IMR-90 (cell line): ENCODE results near the gene CDRT4. TPM values are rescaled to one million over a fixed set of nuclear protein-coding genes. Genes with fewer than 3 reads are reported as not detected.

Source experiments
- ATAC-seq: fragments of 200-7000 bp; cut with Tn5 transposase; 2 replicates; pipeline ENCODE4 v1.9.1; 2020; ENCODE audit warnings: low read depth, mild to moderate bottlenecking, moderate library complexity
- BruUV-seq: library from RNA; stranded (reverse); fragments of 400-500 nt; replicated peaks from 2 replicates; lab custom pipeline; 2021; lab: Mats Ljungman, UMichigan
- CTCF ChIA-PET: fragments of 300-600 bp; formaldehyde crosslinking; extraction: SDS; loops from one replicate; lab custom pipeline; 2021; ENCODE audit warnings: antibody characterized with exemption; lab: Yijun Ruan, JAX
- POLR2A ChIA-PET: fragments of 300-600 bp; sonication (Branson Sonifier 250); formaldehyde crosslinking; loops from one replicate; lab custom pipeline; 2022; ENCODE audit warnings: antibody characterized with exemption; ENCODE audit not compliant: unreplicated experiment; lab: Charles Lee
- DNase-seq: peaks from one replicate; pipeline ENCODE4 v3.0.0; 2013
- H2AFZ ChIP-seq: replicated peaks from 2 replicates; pipeline ENCODE3; 2013; ENCODE audit warnings: low read length, mild to moderate bottlenecking; ENCODE audit not compliant: poor library complexity
- H2AK5ac ChIP-seq: 2 replicates; pipeline ENCODE4 v1.6.1; 2013; ENCODE audit warnings: low read depth, low read length, inconsistent platforms
- H2AK9ac ChIP-seq: replicated peaks from 2 replicates; pipeline ENCODE3; 2013; ENCODE audit warnings: mild to moderate bottlenecking, low read depth, low read length, moderate library complexity; ENCODE audit not compliant: poor library complexity
- H2BK120ac ChIP-seq: 2 replicates; pipeline ENCODE4 v1.6.1; 2013; ENCODE audit warnings: low read depth, low read length, inconsistent platforms
- H2BK15ac ChIP-seq: 3 replicates; pipeline ENCODE4 v1.6.1; 2013; ENCODE audit warnings: low read depth, low read length, inconsistent platforms
- H2BK20ac ChIP-seq: 2 replicates; pipeline ENCODE4 v1.6.1; 2013; ENCODE audit warnings: low read depth, mild to moderate bottlenecking, inconsistent platforms, low read length, moderate library complexity
- H2BK5ac ChIP-seq: 2 replicates; pipeline ENCODE4 v1.6.1; 2013; ENCODE audit warnings: mild to moderate bottlenecking, low read depth, low read length, inconsistent platforms; ENCODE audit not compliant: poor library complexity, severe bottlenecking
- H3K14ac ChIP-seq: replicated peaks from 2 replicates; pipeline ENCODE4 v1.6.1; 2013; ENCODE audit warnings: low read depth, low read length, inconsistent platforms
- H3K18ac ChIP-seq: 2 replicates; pipeline ENCODE4 v1.6.1; 2013; ENCODE audit warnings: low read depth, low read length, control low read depth
- H3K23ac ChIP-seq: 2 replicates; pipeline ENCODE4 v1.6.1; 2013; ENCODE audit warnings: low read depth, low read length, inconsistent platforms
- H3K27ac ChIP-seq: 2 replicates; pipeline ENCODE4 v1.5.1; 2013; ENCODE audit warnings: mild to moderate bottlenecking, control low read depth, low read length; ENCODE audit not compliant: insufficient read depth
- H3K27me3 ChIP-seq: 2 replicates; pipeline ENCODE4 v1.6.1; 2013; ENCODE audit warnings: low read length; ENCODE audit not compliant: control insufficient read depth, insufficient read depth
- H3K36me3 ChIP-seq: 2 replicates; pipeline ENCODE4 v1.6.1; 2013; ENCODE audit warnings: low read length, mixed read lengths; ENCODE audit not compliant: control insufficient read depth, insufficient read depth
- H3K4ac ChIP-seq: 2 replicates; pipeline ENCODE4 v1.6.1; 2013; ENCODE audit warnings: low read depth, low read length, inconsistent platforms
- H3K4me1 ChIP-seq: 2 replicates; pipeline ENCODE4 v1.6.1; 2013; ENCODE audit warnings: low read length, mixed read lengths; ENCODE audit not compliant: control insufficient read depth, insufficient read depth
- H3K4me2 ChIP-seq: 2 replicates; pipeline ENCODE4 v1.6.1; 2013; ENCODE audit warnings: low read depth, mild to moderate bottlenecking, control low read depth, low read length, moderate library complexity
- H3K4me3 ChIP-seq: 2 replicates; pipeline ENCODE4 v1.5.1; 2013; ENCODE audit warnings: low read depth, mild to moderate bottlenecking, control low read depth, low read length, moderate library complexity; ENCODE audit not compliant: insufficient read depth
- H3K56ac ChIP-seq: 2 replicates; pipeline ENCODE4 v1.6.1; 2013; ENCODE audit warnings: low read length, inconsistent platforms; ENCODE audit not compliant: insufficient read depth; ENCODE audit errors: extremely low read depth
- H3K79me1 ChIP-seq, 2 experiments: 2 replicates each; pipeline ENCODE4 v1.6.1; 2013; ENCODE audit warnings: low read length in 2 of 2, inconsistent platforms in 1 of 2, low read depth in 1 of 2
- H3K9ac ChIP-seq: 2 replicates; pipeline ENCODE4 v1.6.1; 2013; ENCODE audit warnings: low read depth, low read length, control low read depth
- H3K9me1 ChIP-seq: 2 replicates; pipeline ENCODE4 v1.6.1; 2013; ENCODE audit warnings: low read length, inconsistent platforms; ENCODE audit not compliant: insufficient read depth
- H3K9me3 ChIP-seq: 2 replicates; pipeline ENCODE4 v1.6.1; 2013; ENCODE audit warnings: low read length; ENCODE audit not compliant: control insufficient read depth, insufficient read depth
- H4K20me1 ChIP-seq: 2 replicates; pipeline ENCODE4 v1.6.1; 2013; ENCODE audit warnings: low read length, inconsistent platforms; ENCODE audit not compliant: insufficient read depth
- H4K5ac ChIP-seq: 2 replicates; pipeline ENCODE4 v1.6.1; 2013; ENCODE audit warnings: mild to moderate bottlenecking, low read depth, low read length, control low read depth
- H4K8ac ChIP-seq, 2 experiments: 2 replicates each; pipeline ENCODE4 v1.6.1; 2013; ENCODE audit warnings: low read depth in 2 of 2, low read length in 2 of 2, control low read depth in 1 of 2, inconsistent platforms in 1 of 2
- H4K91ac ChIP-seq: 2 replicates; pipeline ENCODE4 v1.6.1; 2013; ENCODE audit warnings: low read depth, low read length, inconsistent platforms; ENCODE audit not compliant: insufficient read depth
- BHLHE40 ChIP-seq: fragments of 150-350 bp; IDR thresholded peaks from 2 replicates; pipeline ENCODE4 v1.6.1; 2016; ENCODE audit warnings: mild to moderate bottlenecking, low read depth, low read length
- CEBPB ChIP-seq: IDR thresholded peaks from 2 replicates; pipeline ENCODE4 v1.6.1; 2012; ENCODE audit warnings: low read depth, low read length, improper control_type of control experiment
- CHD1 ChIP-seq: IDR thresholded peaks from 2 replicates; pipeline ENCODE4 v1.6.1; 2012; ENCODE audit warnings: low read depth, low read length, improper control_type of control experiment
- CTCF ChIP-seq: conservative IDR thresholded peaks from 2 replicates; pipeline ENCODE4 v1.5.1; 2012; ENCODE audit warnings: mild to moderate bottlenecking, low read depth, low read length, improper control_type of control experiment
- ELK1 ChIP-seq: fragments of 150-350 bp; IDR thresholded peaks from 2 replicates; pipeline ENCODE4 v1.6.1; 2016; ENCODE audit warnings: low read depth, mild to moderate bottlenecking, low read length, moderate library complexity, borderline replicate concordance
- FOS ChIP-seq: fragments of 150-350 bp; IDR thresholded peaks from 2 replicates; pipeline ENCODE4 v1.6.1; 2016; ENCODE audit warnings: low read depth, low read length
- MAFK ChIP-seq: IDR thresholded peaks from 2 replicates; pipeline ENCODE4 v1.6.1; 2012; ENCODE audit warnings: low read depth, low read length, improper control_type of control experiment
- MAZ ChIP-seq: IDR thresholded peaks from 2 replicates; pipeline ENCODE4 v1.6.1; 2012; ENCODE audit warnings: low read depth, mild to moderate bottlenecking, low read length, improper control_type of control experiment, moderate library complexity, borderline replicate concordance
- MXI1 ChIP-seq: IDR thresholded peaks from 2 replicates; pipeline ENCODE4 v1.6.1; 2012; ENCODE audit warnings: low read depth, mild to moderate bottlenecking, low read length, moderate library complexity, borderline replicate concordance
- NFE2L2 ChIP-seq: fragments of 150-350 bp; IDR thresholded peaks from 2 replicates; pipeline ENCODE4 v1.6.1; 2016; ENCODE audit warnings: low read depth, mild to moderate bottlenecking, low read length
- POLR2A ChIP-seq: IDR thresholded peaks from 2 replicates; pipeline ENCODE4 v1.6.1; 2012; ENCODE audit warnings: mild to moderate bottlenecking, low read depth, low read length
- RAD21 ChIP-seq: IDR thresholded peaks from 2 replicates; pipeline ENCODE4 v1.6.1; 2012; ENCODE audit warnings: low read length, improper control_type of control experiment
- RCOR1 ChIP-seq: IDR thresholded peaks from 2 replicates; pipeline ENCODE4 v1.6.1; 2012; ENCODE audit warnings: mild to moderate bottlenecking, low read length, improper control_type of control experiment; ENCODE audit not compliant: insufficient replicate concordance
- RFX5 ChIP-seq: IDR thresholded peaks from 2 replicates; pipeline ENCODE4 v1.8.0; 2012; ENCODE audit warnings: low read depth, mild to moderate bottlenecking, low read length, moderate library complexity
- SMC3 ChIP-seq: fragments of 150-350 bp; IDR thresholded peaks from 2 replicates; pipeline ENCODE4 v1.6.1; 2016; ENCODE audit warnings: low read depth, mild to moderate bottlenecking, antibody characterized with exemption, low read length, moderate library complexity
- USF2 ChIP-seq: fragments of 150-350 bp; IDR thresholded peaks from 2 replicates; pipeline ENCODE4 v1.6.1; 2017; ENCODE audit warnings: mild to moderate bottlenecking, antibody characterized with exemption, low read length, low read depth
- WGBS, 2 experiments: methylation state at CpG; one replicate each; pipeline versions ENCODE4 v1.1.5 to v1.1.7; 2013; ENCODE audit warnings: missing lambda C conversion rate in 2 of 2; ENCODE audit not compliant: insufficient read length in 1 of 2; ENCODE audit errors: extremely low coverage in 2 of 2; 5-methylcytosine and 5-hydroxymethylcytosine counted together
- dilution Hi-C: fragments of 300-500 bp; cut with HindIII; formaldehyde crosslinking; loops from one replicate; pipeline ENCODE4 v1.14.3; 2018; ENCODE audit warnings: low sequenced_read_pairs; ENCODE audit not compliant: unreplicated experiment
- in situ Hi-C: fragments of 300-500 bp; cut with MboI; formaldehyde crosslinking; loops from 3 replicates; pipeline ENCODE4 v1.14.3; 2019; ENCODE audit warnings: low sequenced_read_pairs, inconsistent platforms, mixed read lengths
- intact Hi-C: fragments of 100-400 bp; cut with micrococcal nuclease; formaldehyde crosslinking; loops from 2 replicates; pipeline ENCODE4 v1.10.0; 2022
- polyA plus RNA-seq, 3 experiments: library from polyadenylated mRNA; depleted of rRNA; stranded (reverse); fragments of >200 nt; gene quantifications; 2 replicates each; pipeline ENCODE4 v1.2.3, GENCODE V29; 2012; ENCODE audit warnings: low replicate concordance in 1 of 3
- total RNA-seq: library from RNA; depleted of rRNA; stranded (reverse); fragments of >200 nt; gene quantifications from 2 replicates; pipeline ENCODE4 v1.2.3, GENCODE V29; 2012

CDRT4 gene
- total and polyA plus RNA-seq, 2 of the 4 experiments (the other 2 are of a cell fraction) = 0.90 to 3.7 TPM

GRCh38 chr17:15431766-15432165, 35.7 kb downstream of the CDRT4 start:
- BruUV-seq = no TSS peak
- dilution Hi-C loops (no loop called here), in situ Hi-C loops (loop anchor here (10.0 kb wide), 1 partner anchor 167 kb away; the partner anchor contains the start of gene PMP22)

More at GRCh38 chr17:15431766-15432165, 35.7 kb downstream of the CDRT4 start:
- intact Hi-C loops = no loop called here
- Histone ChIP-seq H4K8ac (no peak overlapping the region), H2BK5ac (no peak overlapping the region), H3K36me3 (no peaks in the 10 kb centered on the region), H3K4me2 (no peak overlapping the region), H3K4me3 (no peak overlapping the region), H4K91ac (no peak overlapping the region), H3K18ac (no peak overlapping the region), H3K9me3 (no peaks in the 10 kb centered on the region), H3K23ac (no peak overlapping the region), H4K20me1 (peaks cover 4% of the 10 kb centered on the region; the same call in 1 of the 2 replicates), H2BK20ac (no peak overlapping the region; the same call in 1 of the 2 replicates), H3K4ac (no peak overlapping the region; the same call in 1 of the 2 replicates), H3K79me1 (no peaks in the 10 kb centered on the region), H3K27ac (no peak overlapping the region), H2AK5ac (peak overlapping the region; percentile 56), H3K9ac (no peak overlapping the region), H3K56ac (no peak overlapping the region), H3K14ac (no peak overlapping the region), H3K9me1 (peaks cover 11% of the 10 kb centered on the region), H2BK15ac (no peak overlapping the region), H2AFZ (no peak overlapping the region), H3K4me1 (peaks cover 20% of the 10 kb centered on the region), H4K5ac (no peak overlapping the region), H2BK120ac (no peak overlapping the region), H3K27me3 (peaks cover 3% of the 10 kb centered on the region; the same call in 1 of the 2 replicates), H2AK9ac (no peak overlapping the region)
- TF ChIP-seq MAZ (no peak), ELK1 (no peak), BHLHE40 (no peak), RAD21 (no peak), USF2 (no peak), MXI1 (no peak), CHD1 (no peak), RFX5 (no peak), MAFK (no peak), SMC3 (no peak), FOS (no peak), CTCF (no peak), RCOR1 (no peak), POLR2A (no peak), CEBPB (no peak), NFE2L2 (no peak)
- DNase-seq = no peak
- WGBS, 2 experiments = 100% methylated on average over 1 of the region's 6 CpGs; no CpG with 5 or more reads in 1 of the 2 experiments
- ChIA-PET POLR2A (no interaction called here), CTCF (no interaction called here)
- no peak for ATAC-seq
